H1 (cell line): ENCODE results near the gene SLC17A8. TPM values are rescaled to one million over a fixed set of nuclear protein-coding genes. Genes with fewer than 3 reads are reported as not detected.

Experiments
- POU5F1 ChIP-seq: IDR thresholded peaks from 2 replicates; pipeline ENCODE4 v1.6.1; 2011; ENCODE audit warnings: low read depth, mild to moderate bottlenecking, low read length, moderate library complexity
- polyA plus RNA-seq, 7 experiments: library from polyadenylated mRNA; depleted of rRNA in 3 of 7; stranded (reverse) in 5 of 7; unstranded in 2 of 7; fragments of >200 nt in 5 of 7; fragments of 200-250 nt in 2 of 7; gene quantifications; 1 replicate in 5 of 7; 2 replicates in 1 of 7; 4 replicates in 1 of 7; pipeline versions ENCODE4 v1.2.1 to v1.2.3, GENCODE V29; 2011 to 2013; ENCODE audit warnings: missing spikeins in 2 of 7, mixed read lengths in 2 of 7
- total RNA-seq: library from RNA; stranded (reverse); fragmentation: NEBNext Ultra II Directional; extraction: Animal tissue kit (Norgen Biotek cat#: 25700); gene quantifications from 2 replicates; pipeline ENCODE4 v1.2.1, GENCODE V29; 2021
- TF ChIP-seq, protein P1 (sequence below): fragments of 300-600 bp; sonication (generic); IDR thresholded peaks from 2 replicates; pipeline ENCODE4 v1.7.1; 2012; ENCODE audit warnings: low read length, moderate library complexity, mild to moderate bottlenecking, inconsistent platforms; ENCODE audit not compliant: insufficient replicate concordance

SLC17A8 gene
- total and polyA plus RNA-seq, 2 of the 8 experiments (the other 6 are each of a cell fraction or from before 2014, with no cell fraction given) = 0.14 to 0.30 TPM

DNA sequence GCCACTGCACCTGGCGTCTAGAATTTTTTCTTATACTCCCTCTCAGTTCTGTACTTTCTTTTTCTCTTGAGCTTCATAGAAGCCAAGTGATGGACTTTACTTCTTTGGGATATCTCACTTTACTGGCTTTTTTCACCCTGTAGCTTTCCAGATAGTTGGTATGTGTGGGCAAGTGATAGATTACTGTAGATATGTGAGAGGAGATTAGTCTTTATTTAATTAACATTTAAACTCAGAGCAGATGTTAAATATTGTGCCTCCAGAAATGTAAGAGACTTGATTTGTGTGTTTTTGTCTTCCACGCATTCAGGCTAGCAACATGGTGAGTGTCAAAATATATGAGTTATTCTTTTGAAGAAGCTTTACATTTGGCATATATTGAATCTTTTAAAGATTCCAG is 39.5 kb upstream of the SLC17A8 start (continued):
- TF ChIP-seq, protein P1, sequence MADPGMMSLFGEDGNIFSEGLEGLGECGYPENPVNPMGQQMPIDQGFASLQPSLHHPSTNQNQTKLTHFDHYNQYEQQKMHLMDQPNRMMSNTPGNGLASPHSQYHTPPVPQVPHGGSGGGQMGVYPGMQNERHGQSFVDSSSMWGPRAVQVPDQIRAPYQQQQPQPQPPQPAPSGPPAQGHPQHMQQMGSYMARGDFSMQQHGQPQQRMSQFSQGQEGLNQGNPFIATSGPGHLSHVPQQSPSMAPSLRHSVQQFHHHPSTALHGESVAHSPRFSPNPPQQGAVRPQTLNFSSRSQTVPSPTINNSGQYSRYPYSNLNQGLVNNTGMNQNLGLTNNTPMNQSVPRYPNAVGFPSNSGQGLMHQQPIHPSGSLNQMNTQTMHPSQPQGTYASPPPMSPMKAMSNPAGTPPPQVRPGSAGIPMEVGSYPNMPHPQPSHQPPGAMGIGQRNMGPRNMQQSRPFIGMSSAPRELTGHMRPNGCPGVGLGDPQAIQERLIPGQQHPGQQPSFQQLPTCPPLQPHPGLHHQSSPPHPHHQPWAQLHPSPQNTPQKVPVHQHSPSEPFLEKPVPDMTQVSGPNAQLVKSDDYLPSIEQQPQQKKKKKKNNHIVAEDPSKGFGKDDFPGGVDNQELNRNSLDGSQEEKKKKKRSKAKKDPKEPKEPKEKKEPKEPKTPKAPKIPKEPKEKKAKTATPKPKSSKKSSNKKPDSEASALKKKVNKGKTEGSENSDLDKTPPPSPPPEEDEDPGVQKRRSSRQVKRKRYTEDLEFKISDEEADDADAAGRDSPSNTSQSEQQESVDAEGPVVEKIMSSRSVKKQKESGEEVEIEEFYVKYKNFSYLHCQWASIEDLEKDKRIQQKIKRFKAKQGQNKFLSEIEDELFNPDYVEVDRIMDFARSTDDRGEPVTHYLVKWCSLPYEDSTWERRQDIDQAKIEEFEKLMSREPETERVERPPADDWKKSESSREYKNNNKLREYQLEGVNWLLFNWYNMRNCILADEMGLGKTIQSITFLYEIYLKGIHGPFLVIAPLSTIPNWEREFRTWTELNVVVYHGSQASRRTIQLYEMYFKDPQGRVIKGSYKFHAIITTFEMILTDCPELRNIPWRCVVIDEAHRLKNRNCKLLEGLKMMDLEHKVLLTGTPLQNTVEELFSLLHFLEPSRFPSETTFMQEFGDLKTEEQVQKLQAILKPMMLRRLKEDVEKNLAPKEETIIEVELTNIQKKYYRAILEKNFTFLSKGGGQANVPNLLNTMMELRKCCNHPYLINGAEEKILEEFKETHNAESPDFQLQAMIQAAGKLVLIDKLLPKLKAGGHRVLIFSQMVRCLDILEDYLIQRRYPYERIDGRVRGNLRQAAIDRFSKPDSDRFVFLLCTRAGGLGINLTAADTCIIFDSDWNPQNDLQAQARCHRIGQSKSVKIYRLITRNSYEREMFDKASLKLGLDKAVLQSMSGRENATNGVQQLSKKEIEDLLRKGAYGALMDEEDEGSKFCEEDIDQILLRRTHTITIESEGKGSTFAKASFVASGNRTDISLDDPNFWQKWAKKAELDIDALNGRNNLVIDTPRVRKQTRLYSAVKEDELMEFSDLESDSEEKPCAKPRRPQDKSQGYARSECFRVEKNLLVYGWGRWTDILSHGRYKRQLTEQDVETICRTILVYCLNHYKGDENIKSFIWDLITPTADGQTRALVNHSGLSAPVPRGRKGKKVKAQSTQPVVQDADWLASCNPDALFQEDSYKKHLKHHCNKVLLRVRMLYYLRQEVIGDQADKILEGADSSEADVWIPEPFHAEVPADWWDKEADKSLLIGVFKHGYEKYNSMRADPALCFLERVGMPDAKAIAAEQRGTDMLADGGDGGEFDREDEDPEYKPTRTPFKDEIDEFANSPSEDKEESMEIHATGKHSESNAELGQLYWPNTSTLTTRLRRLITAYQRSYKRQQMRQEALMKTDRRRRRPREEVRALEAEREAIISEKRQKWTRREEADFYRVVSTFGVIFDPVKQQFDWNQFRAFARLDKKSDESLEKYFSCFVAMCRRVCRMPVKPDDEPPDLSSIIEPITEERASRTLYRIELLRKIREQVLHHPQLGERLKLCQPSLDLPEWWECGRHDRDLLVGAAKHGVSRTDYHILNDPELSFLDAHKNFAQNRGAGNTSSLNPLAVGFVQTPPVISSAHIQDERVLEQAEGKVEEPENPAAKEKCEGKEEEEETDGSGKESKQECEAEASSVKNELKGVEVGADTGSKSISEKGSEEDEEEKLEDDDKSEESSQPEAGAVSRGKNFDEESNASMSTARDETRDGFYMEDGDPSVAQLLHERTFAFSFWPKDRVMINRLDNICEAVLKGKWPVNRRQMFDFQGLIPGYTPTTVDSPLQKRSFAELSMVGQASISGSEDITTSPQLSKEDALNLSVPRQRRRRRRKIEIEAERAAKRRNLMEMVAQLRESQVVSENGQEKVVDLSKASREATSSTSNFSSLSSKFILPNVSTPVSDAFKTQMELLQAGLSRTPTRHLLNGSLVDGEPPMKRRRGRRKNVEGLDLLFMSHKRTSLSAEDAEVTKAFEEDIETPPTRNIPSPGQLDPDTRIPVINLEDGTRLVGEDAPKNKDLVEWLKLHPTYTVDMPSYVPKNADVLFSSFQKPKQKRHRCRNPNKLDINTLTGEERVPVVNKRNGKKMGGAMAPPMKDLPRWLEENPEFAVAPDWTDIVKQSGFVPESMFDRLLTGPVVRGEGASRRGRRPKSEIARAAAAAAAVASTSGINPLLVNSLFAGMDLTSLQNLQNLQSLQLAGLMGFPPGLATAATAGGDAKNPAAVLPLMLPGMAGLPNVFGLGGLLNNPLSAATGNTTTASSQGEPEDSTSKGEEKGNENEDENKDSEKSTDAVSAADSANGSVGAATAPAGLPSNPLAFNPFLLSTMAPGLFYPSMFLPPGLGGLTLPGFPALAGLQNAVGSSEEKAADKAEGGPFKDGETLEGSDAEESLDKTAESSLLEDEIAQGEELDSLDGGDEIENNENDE = no peak
- TF ChIP-seq POU5F1 = no peak
